Measurements from ENCODE around the gene KCTD19.
A peak's percentile ranks its signal among the peaks of the same experiment; 100 is the strongest.

KCTD19 gene

DNA sequence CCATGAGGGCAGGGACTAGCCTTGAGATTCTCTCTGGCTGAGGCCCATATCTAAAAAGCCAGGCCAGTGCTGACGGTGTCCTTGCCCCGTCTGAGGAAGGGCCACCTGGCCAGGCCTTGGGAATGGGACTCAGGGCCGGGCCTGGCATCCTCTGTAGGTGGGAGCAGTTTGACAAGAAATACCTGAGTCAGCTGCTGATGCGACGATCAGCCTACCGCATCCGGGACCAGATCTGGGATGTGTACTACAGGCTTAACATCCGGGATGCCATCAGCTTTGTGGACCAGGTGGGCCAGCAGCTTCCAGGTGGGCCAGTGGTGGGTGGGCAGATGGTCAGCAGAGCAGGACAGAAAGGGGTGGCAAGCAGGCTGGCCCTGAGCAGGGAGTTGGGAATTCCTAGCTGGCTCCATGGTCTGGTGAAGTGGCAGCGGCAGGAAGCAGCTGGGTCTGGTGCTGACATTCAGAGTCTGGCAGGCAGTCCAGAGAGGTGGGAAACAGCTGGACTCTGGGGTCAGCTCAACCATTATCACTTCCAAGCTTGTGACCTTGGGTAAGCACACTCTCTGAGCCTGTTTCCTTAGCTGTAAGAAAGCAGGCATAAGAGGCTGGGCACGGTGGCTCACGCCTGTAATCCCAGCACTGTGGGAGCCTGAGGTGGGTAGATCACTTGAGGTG is 68.2 kb downstream of the KCTD19 start:
- DNase-seq (ENCODE audit: low spot score), result no peak

DNA sequence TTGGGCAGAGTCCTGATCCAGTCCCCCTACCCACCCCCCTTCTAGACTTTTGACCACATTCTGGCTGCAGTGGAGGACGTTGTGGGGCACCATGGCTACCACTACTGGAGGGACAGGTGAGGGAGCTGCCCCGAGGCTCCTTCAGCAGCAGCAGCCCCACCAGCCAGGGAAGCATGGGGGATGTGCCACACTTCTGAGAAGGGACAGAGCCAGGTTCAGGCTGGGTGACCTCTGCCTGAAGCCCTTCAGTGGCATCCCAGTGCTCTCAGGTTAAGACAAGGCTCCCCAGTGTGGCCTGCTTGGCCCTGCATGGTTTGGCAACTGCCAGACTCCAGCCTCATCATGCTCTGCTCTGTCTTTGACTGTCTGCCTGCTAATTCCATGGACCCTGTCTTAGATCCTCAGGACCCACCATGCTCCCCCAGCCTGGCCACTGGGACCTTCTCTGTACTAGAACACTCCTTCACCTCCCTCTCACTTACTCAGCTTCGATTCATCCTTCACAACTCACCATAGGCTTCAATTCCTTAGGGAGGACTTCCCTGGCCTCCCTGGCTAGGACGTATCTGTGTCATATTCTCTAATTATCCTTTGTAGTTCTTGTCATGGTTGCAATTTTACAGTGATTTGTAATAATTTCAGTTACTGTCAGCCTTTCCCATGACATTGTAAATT is 68.9 kb downstream of the KCTD19 start:
- DNase-seq (ENCODE audit: low spot score), result no peak

DNA sequence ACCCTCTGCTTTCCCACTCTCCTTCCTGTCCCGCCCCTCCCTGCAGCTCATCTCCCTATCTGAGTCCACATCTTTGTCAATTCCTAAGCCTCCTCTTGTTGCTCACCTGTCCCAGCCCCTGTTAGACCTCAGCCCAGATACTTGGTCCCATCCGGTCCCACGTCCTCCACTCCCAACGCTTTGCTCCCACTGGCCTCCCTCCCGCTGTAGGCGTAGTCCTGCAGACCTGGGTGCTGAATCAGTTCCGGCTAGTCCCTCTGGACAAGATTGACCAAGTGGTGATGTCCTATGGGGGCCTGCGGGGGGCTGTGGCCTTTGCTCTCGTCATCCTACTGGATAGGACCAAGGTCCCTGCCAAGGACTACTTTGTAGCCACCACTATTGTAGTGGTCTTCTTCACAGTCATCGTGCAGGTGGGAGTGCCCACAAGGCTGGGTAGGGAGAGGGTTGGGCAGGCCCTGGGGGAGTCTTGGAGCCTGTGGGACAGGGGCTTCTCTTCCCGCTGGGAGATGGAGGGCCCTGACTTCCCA is 69.8 kb downstream of the KCTD19 start:
- no peak for DNase-seq (ENCODE audit: low spot score)

DNA sequence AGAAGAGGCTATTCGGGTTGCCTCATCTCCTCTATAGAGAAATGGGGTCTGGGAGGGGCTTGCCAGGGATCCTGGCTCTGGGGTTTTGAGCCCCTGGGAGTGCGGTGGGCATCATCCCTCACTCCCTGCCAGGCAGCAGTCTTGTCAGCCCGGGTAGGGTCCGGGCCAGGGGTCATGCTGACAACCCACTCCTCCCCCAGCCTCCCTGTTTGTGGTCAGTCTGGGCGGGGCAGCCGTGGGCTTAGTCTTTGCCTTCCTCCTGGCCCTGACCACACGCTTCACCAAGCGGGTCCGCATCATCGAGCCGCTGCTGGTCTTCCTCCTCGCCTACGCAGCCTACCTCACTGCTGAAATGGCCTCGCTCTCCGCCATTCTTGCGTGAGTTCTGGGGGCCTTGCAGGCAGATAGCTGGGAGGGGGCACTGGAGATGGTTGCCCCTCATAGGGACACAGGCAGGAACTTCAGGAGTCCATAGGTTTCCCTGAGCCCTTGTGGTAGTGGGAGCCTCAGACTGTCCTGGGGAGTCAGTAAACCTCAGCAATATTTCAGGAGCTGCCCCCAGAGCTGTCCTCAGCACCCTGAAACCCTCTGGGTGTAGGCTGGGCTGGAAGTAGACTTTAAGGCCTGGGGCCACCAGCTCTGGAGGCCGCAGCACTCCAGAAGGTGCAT is 70.9 kb downstream of the KCTD19 start:
- DNase-seq (ENCODE audit: low spot score), result no peak

DNA sequence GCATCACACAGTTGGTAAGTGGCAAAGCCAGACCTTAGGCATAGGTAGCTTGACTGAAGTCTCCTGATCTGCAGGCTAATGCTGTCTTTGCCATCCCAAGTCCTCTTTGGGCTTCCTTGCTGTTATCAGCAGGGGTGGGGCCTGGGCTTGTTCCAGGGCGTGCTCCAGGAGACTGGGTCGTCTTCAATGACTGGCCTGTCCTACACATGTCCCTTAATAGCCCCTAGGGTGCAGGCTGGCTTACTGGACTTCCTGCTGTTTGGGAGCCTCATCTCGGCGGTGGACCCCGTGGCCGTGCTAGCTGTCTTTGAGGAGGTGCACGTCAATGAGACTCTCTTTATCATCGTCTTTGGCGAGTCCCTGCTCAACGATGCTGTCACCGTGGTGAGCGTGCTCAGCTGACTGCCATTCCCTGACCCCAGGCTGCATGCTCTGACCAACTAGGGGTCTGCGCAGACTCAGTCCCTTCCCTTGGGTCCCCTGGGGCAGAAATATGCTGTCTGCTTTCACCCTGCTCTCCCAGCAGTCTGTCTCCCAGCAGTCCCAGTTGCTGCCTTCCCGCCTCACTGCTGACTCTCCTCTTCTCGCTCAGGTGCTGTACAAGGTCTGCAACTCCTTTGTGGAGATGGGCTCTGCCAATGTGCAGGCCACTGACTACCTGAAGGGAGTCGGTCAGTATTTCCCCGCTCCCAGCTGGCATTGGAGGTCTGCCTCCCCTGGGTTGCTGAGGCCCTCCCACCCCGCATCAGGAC is 71.6 kb downstream of the KCTD19 start:
- DNase-seq (ENCODE audit: low spot score), result no peak

DNA sequence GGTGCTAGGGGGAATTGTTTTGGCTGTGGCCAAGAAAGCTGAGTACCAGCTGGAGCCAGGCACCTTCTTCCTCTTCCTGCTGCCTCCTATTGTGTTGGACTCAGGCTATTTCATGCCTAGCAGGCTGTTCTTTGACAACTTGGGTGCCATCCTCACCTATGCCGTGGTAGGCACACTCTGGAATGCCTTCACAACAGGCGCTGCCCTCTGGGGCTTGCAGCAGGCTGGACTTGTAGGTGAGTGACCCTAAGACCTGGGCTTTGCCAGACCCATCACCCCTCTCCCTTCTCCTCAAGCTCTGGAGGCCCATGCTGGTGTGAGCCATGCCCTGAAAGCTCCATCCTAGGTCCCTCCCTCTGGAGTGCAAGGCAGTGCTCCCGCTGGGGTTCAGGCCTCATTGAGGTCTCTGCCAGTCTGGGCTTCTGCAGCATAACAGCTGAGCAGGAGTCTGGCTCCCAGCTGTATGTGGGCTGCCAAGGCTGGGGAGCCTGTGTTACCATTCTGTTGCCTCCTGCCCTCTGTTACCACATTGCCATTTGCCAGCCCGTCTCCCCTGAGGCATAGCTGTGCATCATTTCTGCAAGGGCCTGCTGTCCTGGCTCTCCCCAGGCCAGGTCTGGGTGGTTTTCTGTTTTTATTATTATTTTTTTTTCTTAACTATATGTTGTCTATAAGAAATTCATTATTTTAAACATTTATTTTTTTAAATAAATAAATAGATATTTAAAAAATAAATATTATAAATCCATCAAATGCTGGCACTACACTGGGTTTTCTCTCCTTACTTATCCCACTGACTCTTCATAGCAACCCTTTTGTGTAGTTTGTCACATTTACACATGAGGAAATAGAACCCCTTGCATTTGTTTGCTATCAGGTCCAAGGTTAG is 73.7 kb downstream of the KCTD19 start:
- DNase-seq (ENCODE audit: low spot score), result peak; percentile 31

DNA sequence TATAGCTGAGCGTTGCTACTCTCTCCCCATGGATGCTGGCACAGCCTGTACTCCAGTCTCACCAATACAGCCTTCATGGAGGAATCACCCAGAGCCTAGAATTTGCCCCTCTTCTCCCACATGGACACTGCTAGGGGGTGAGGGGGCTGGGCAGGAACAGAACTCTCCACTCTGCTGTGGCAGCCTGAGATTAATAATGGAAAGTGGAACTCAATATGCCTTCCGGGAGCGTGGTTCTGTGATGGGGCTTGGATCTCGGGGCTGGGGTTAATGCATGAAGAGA is 76.6 kb downstream of the KCTD19 start:
- DNase-seq (ENCODE audit: low spot score), result no peak

DNA sequence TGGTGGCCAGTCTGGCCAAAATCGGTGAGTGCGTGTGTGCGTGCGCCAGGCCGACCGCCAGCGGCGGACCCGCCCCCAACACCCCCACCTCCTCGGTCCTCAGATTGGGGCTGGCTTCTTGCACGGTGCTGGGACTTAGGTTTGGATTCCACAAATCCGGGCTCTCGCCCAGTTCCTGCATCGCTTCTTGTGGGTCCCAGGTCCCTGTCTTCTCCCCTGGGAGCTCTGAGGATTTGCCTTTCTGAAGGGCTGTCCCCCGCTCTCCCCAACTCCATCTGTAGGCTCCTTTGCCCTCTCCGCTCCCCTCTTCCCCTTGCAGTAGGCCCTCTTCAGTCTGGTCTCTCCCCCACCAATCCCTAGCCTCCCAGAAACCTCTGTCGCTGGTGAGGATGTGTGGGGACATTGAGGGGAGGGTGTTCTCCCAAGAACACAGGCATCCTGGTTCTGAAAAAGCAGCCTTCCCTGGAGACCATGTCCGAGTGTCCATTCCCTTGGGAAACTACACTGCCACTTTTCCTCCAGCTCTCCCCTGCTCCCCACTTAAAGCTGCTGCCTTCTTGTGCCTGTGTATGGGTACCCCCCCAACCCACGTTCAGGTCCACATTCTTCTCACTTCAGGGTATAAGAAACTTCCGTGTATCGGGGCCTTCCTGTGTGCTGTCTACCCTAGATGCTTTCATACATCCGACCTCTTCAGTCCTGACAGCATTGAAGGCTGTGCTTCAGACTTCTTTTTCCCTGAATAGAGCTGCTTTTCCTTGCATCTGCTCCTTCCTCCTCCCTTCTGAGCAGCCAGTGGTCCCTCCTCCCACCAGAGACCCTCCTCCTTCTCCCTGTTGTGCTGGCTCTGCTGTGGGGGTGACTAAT is 77.1 kb downstream of the KCTD19 start:
- DNase-seq (ENCODE audit: low spot score), result no peak

DNA sequence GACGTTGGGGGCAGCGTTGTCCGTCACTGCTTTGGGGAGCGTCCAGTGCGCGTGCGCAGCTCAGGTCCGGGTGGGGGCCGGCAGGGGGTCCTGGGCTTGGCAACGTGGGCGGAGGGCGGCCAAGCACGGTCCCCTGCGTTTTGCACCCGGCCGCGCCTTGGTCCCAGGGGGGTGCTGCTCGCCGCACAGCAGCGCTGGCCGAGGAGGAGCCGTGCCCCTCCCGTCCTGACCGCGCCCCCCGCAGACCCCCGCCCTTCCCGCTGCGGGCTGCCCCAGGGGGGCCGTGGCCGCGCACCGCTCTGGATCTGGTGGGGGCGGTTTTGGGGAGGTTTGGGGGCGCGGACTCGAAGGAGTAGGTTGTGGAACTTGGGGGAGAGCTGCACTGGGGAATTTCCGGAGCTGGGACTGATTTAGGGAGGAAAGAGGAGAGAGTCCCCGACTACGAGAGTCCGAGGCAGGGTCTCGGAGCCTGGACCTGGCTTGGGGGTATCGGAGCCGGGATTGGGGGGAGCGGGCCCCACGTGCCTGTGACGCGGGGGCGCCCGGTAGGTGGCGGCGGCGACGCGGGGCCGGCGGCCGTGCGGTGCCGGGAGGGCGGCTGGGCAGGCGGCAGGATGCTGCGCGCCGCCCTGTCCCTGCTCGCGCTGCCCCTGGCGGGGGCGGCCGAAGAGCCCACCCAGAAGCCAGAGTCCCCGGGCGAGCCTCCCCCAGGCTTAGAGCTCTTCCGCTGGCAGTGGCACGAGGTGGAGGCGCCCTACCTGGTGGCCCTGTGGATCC is 78.0 kb downstream of the KCTD19 start, which contains the start of gene SLC9A5:
TSS of gene SLC9A5 (plus strand) at position 579 of the 777 bp plus-strand sequence. CDS start at position 615, 36 bp downstream.
- no peak for DNase-seq (ENCODE audit: low spot score)

DNA sequence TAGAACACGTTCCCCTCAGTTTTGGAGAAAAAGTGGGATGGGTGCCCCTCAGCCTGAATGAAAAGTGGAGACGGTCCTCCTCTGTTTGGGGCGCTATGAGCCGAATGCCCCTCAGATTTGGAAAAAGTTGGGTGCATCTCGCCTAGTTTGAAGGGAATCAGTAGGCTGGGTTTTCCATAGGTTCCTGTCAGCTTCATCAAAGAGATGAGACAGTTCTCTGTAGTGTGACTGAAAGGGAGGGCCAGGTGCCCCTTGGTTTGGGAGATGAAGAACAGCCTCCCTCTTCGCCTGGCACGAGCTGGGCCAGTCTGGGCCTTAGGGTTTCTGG is 78.5 kb downstream of the KCTD19 start:
- DNase-seq (ENCODE audit: low spot score), result no peak

DNA sequence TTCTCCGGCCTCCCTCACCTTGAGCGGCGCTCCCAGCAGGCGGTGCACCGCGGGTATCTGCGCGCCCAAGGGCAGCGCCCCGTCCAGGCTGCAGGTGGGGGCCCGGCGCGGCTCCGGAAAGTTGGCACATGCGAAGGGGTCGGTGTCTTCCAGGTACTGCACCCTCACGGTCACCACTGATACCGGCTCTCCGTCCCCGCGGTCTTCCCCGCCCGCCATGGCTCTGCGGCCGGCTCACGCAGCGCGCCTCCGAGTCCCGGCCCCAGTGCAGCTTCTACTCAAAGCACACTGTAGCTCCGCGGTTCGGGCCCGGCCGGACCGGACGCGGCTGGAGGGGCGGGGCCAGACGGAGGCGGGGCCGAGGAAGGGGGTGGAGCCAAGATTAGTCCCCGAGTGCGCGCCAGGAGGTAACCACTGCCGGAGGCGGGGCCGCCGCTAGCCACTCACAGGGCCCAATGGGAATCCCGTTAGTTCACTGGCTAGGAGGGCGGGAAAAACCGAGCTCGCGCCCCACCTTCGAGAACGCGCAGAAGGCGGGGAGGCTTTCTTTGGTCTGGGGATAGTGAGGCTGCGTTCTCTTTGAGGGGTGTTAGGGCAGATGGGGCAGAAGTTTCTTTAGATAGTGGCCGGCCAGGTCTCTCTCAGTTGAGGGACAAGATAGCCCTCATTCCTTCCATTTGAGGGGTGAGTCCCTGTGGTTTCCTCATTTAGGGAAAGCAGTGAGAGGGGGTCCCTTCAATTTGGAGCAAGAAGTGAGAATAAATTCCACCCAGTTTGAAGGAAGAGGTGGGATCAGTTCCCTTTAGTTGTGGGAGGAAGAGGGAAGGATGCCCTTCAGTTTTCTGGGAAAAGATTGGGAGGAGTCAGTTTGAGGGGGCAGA is 79.1 kb downstream of the KCTD19 start, which contains the start of gene FHOD1:
TSS of gene FHOD1 (minus strand) at position 290 of the 881 bp plus-strand sequence. CDS start at position 219, 71 bp downstream.
- peak; percentile 84 for DNase-seq (ENCODE audit: low spot score)

DNA sequence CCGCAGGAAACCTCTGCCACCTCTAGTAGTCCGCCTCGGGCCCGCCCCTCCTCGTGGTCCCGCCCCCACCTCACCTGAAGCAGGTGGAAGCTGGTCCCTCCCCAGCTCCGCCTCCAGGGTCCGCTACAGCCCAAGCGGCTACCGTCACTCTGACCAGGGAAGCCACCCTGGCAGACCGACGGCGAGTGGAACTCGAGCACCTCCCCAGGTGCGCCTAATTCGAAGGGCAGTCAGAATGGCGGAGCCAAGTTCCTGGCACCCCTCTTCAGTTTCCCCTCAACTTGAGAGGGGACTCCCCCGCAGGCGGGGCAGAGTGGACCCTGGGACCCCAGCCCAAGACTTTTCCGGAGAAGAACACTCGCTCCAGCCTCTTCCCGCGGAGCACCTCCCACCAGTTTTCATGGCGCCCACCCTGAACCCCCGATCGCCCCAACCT is 79.8 kb downstream of the KCTD19 start:
- DNase-seq (ENCODE audit: low spot score), result no peak

DNA sequence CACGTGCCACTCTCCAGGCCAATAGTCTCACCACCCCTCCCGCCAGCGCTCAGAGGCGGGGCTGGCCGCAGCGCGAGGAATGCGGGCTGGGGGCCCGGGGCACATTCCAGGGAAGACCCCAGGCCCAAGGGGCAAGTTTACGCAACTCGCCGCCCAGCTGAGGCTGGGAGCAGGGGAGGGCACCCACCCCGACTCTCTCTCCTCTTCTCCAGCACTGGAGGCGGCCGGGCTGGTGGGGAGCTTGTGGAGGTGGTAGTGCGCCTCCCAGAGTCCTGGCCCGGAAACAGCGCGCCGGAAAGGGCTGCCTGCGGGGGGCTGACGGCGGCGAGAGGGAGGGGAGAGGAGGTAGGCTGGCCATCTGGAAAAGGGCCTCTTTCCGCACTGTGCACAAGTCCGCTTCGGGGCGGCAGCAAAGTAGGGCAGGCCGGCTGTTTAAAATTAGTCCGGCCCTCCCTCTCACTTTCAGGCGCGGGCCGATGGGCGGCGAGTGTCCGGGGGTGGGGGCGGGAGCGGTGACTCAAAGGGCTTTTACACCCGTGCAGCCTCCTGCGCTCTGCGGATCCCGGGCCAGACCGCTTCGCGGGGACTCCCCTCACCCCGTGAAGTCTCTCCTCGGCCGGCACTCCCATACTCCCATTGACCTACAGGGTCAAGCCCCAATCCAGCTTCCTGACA is 80.3 kb downstream of the KCTD19 start:
- peak; percentile 47 for DNase-seq (ENCODE audit: low spot score)

DNA sequence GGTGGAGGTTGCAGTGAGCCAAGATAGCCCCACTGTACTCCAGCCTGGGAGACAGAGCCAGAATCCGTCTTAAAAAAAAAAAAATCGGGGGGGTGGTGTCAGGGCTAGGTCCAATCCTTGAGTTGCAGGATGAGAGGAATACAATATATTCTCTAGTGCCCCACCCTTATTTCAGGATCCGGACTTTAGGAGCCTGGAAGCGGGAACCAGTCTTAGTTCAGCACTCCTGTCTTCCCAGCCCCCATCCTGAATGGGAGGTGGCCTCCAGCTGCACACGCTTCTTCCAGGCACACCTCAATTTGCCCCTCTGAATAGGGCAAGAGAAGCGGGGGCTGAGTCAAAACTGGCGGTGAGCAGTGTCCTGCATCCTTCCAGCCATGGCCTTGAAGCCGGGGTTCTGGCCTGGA is 80.9 kb downstream of the KCTD19 start:
- no peak for DNase-seq (ENCODE audit: low spot score)

DNA sequence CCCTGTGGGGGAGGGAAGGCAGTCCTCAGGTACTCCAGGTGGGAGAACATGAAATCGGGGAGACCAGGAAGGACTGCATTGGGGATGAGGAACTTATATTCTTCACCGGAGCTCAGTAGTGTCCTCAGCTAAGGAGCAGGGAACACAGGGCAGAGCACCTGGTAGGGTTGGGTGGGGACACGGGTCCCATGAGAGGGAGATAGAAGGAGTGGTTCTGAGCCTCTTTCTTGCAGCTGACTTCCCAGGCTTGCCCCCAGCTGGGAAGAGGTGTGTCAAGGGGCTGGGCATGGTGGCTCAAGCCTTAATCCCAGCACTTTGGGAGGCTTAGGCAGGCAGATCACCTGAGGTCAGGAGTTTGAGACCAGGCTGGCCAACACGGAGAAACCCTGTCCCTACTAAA is 81.4 kb downstream of the KCTD19 start:
- DNase-seq (ENCODE audit: low spot score), result no peak

DNA sequence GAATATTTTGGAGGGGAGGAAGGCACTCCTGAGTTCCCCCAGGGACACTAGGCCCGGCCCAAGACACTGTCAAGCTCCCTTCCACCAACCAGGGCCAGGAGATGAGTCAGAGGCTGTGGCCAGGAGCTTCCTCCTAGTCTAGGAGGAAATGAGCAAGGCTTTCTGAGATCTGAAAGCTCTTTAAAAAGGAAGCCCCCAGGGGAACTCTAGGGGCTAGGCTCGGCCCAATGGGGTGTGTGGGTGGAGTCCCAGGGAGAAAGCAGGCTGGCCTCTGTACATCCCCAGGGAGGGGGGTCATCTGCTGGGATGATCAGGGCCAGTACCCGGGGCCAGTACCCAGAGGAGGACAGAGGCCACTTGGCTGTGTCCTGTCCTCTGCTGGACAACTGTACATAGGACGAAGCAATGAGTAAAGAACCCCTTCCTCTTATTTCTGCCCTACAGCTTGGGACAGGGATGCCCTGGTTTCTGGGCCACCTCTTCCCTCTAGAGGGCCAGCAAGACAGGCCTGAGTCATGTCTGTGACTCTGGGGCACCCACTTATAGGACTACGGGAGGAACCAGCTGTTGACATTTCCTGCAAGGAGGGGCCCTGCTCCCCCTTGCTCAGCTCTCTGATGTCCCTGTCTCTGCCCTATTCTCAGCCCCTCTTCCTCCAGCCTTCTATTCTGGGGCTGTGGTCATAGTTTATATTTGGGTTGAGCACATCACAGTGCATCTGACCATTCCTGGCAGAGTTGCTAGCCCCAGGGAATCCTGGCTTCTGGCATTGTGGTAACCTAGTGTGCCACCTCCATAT is 82.0 kb downstream of the KCTD19 start:
- peak; percentile 68 for DNase-seq (ENCODE audit: low spot score)

DNA sequence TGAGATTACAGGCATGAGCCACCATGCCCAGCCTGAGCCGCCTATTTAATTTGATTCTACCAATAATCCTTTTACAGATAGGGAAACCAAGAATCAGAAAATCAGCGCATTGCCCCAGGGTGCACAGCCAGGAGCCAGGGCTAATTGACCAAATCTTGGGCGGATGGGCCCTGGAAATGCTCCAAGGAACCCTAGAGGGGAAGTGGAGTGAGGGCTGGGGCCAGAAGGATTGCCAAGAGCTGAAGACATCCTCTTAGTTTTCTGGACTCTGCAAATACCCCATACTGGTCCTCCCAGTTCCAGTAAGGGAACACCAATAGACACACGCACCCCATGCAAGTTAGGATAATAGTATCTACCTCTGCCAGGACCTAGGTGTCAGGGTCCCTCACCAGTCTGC is 83.1 kb downstream of the KCTD19 start:
- DNase-seq (ENCODE audit: low spot score), result no peak
